ENCODE data around the gene RNF26.

RNF26 gene

DNA sequence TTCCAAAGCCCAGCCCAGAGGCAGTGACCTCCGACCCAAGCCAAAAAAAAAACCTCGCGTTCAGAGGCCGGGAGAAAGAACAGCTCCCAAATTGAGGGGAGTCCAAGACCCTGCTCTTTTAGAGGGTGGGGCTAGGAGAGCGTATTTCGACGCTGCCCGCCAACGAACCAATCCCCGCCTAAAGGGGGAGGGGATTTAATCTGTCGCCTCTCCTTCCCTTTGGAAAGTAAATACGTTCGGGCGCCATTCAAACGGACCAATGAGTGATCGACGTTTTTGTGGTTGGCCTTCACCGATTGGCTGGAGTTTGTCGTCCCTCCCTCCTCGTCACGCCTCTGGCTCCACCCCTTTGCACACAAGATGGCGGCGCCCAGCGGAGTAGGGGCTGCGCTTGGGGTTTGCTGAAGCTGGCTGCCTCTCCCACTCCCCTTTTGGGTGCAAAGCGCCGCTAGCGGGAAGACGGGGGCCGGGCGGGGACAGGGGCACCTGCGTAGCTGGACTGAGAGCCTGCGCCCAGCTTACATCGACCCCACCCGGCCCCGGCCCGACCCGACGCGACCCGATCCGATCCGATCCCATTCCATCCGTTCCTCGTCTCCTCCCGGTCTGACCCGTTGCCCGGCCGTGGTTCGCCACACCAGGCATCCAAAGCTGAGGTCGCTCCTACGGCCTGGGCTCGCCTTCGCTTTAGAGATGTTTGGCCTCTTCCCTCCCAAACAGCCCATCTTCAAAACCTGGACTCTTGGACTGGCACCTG is at the start of gene RNF26:
Gene RNF26, plus strand, starts transcription at position 354 of the 757 bp plus-strand sequence. CDS start 596 bp downstream, outside the sequence.
- Mint-ChIP-seq H3K36me3 (ENCODE audit: low read depth) (peaks cover 7% of the 10 kb centered on the region), H3K27me3 (peaks cover 16% of the 10 kb centered on the region), H3K4me1 (peaks cover 26% of the 10 kb centered on the region), H3K27ac (peak within 1 kb of the TSS; percentile 94), H3K9me3 (no peaks in the 10 kb centered on the region), H3K4me3 (peak within 1 kb of the TSS; percentile 96)
- ATAC-seq: peak; percentile 92
- peak; percentile 92 for DNase-seq

DNA sequence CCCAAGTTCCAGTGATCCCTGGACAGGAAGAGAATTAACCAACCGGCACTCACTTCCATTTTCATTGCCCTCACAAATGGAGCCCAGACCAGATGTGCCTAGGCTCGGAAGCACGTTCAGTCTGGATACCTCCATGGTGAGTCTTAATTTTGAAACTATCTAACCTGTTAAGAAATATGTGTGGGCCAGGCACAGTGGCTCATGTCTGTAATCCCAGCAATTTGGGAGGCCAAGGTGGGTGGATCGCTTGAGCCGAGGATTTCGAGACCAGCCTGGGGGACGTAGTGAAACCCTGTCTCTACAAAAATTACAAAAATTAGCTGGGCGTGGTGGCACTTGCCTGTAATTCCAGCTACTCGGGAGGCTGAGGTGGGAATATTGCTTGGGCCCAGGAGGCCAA is 48.9 kb upstream of the RNF26 start:
- no peak for DNase-seq
- ATAC-seq: no peak
- Mint-ChIP-seq H3K27ac (no peak overlapping the region), H3K36me3 (ENCODE audit: low read depth) (peaks cover 30% of the 10 kb centered on the region), H3K4me3 (no peak overlapping the region), H3K9me3 (no peaks in the 10 kb centered on the region), H3K27me3 (no peaks in the 10 kb centered on the region), H3K4me1 (peaks cover 13% of the 10 kb centered on the region)

GRCh38 chr11:119288219-119288618 is 46.1 kb upstream of the RNF26 start:
- Mint-ChIP-seq H3K9me3 (no peaks in the 10 kb centered on the region), H3K27ac (no peak overlapping the region), H3K4me1 (peaks cover 7% of the 10 kb centered on the region), H3K27me3 (no peaks in the 10 kb centered on the region), H3K36me3 (ENCODE audit: low read depth) (peaks cover 35% of the 10 kb centered on the region), H3K4me3 (no peak overlapping the region)
- no peak for DNase-seq
- no peak for ATAC-seq

- Mint-ChIP-seq H3K9me3 (no peaks in the 10 kb centered on the region), H3K36me3 (ENCODE audit: low read depth) (peaks cover 24% of the 10 kb centered on the region)
- ATAC-seq: no peak
These were observed 43.3 kb upstream of the RNF26 start for GRCh38 chr11:119290894-119291497.

DNA sequence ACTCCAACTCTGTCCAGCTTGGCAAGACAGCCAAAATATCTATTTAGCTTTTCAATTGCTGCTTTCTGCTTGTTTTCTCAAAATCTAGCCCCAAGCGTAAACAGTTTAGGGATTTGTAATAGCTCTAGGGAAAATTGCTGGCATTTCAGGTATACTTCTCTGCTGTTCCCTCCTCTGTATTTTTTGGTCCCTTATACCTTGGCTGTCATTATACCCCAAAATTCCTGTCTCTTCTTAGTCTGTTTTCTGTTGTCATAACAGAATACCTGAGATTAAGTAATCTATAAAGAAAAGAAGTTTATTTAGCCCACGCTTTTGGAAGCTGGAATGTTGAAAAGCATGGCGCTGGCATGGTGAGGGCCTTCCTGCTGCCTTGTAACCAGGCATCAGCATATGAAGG is 40.9 kb upstream of the RNF26 start:
- H3K27ac Mint-ChIP-seq: no peak overlapping the region
- ATAC-seq: no peak
- no peak overlapping the region for H3K4me3 Mint-ChIP-seq
- H3K9me3 Mint-ChIP-seq: no peaks in the 10 kb centered on the region
- DNase-seq: no peak
- H3K4me1 Mint-ChIP-seq: no peaks in the 10 kb centered on the region
- peaks cover 23% of the 10 kb centered on the region for H3K36me3 Mint-ChIP-seq (ENCODE audit: low read depth)
- no peaks in the 10 kb centered on the region for H3K27me3 Mint-ChIP-seq

More at GRCh38 chr11:119290894-119291497, 43.3 kb upstream of the RNF26 start:
- DNase-seq: no peak
- no peak overlapping the region for H3K4me3 Mint-ChIP-seq
- H3K27ac Mint-ChIP-seq: no peak overlapping the region
- no peaks in the 10 kb centered on the region for H3K27me3 Mint-ChIP-seq
- no peaks in the 10 kb centered on the region for H3K4me1 Mint-ChIP-seq

DNA sequence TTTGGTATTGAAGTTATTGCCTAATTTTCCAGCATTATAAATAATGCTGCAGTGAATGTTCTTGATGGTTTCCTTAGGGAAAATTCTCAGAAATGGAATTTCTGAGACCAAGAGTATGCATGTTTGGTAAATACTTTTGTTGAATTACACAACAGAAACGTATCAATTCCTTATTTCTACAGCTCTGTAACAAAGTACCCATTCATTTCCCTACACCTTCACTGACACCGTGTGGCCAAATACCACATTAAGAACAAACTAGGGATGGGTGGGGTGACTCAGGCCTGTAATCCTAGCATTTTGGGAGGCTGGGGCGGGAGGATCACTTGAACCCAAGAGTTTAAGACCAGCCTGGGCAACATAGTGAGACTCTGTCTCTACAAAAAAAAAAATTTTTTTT is 39.1 kb upstream of the RNF26 start:
- Mint-ChIP-seq H3K4me1 (no peaks in the 10 kb centered on the region), H3K27ac (no peak overlapping the region), H3K27me3 (no peaks in the 10 kb centered on the region), H3K9me3 (no peaks in the 10 kb centered on the region), H3K4me3 (no peak overlapping the region), H3K36me3 (ENCODE audit: low read depth) (peaks cover 26% of the 10 kb centered on the region)
- no peak for ATAC-seq
- DNase-seq: no peak

DNA sequence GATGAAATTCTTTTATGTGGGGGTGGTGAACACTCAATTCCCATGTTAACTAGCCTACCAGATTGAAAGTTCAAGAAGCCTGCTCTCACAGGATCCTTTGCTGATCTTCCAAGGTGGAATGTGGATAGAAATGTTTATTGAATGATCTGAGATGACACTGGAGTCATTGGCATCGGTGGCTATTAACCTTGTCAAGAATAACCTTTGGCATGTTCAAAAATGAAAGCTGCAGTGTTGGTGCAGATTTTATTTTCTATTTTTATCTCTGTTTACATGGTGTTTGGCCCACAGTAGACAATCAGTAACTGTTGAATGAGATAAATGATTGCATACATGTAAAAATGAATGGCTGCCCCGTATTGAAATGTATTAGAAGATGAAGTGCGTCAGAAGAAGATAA is 36.4 kb upstream of the RNF26 start:
- Mint-ChIP-seq H3K27me3 (no peaks in the 10 kb centered on the region), H3K9me3 (no peaks in the 10 kb centered on the region), H3K4me1 (no peaks in the 10 kb centered on the region), H3K36me3 (ENCODE audit: low read depth) (peaks cover 31% of the 10 kb centered on the region), H3K27ac (no peak overlapping the region), H3K4me3 (no peak overlapping the region)
- DNase-seq (no peak), ATAC-seq (no peak)

DNA sequence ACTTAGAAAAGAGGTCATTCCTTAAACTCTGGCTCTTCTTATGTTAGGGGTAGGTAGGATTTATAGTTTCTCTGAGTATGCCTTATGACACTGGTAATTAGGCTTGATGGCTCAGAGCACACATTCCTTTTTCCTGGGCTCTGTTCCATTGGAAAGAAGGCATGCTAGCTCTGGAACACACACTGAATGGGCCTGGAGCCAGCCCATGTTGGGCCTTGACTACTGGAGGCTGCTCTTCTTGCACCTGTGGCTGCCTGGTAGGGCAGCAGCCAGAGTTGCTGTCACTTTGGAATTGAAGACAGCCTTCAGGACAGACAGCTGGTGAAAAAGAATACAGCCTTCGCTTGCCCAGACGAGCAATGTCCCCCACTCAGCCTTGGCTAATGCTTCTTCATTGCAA is 35.6 kb upstream of the RNF26 start:
- DNase-seq (no peak), ATAC-seq (no peak)
- H3K27ac Mint-ChIP-seq: no peak overlapping the region
- H3K36me3 Mint-ChIP-seq (ENCODE audit: low read depth): peaks cover 36% of the 10 kb centered on the region
- no peaks in the 10 kb centered on the region for H3K9me3 Mint-ChIP-seq
- no peak overlapping the region for H3K4me3 Mint-ChIP-seq
- no peaks in the 10 kb centered on the region for H3K4me1 Mint-ChIP-seq
- H3K27me3 Mint-ChIP-seq: no peaks in the 10 kb centered on the region

- no peaks in the 10 kb centered on the region for H3K4me1 Mint-ChIP-seq
- DNase-seq: no peak
- no peaks in the 10 kb centered on the region for H3K27me3 Mint-ChIP-seq
- no peak overlapping the region for H3K27ac Mint-ChIP-seq
- H3K36me3 Mint-ChIP-seq (ENCODE audit: low read depth): peaks cover 43% of the 10 kb centered on the region
- no peak overlapping the region for H3K4me3 Mint-ChIP-seq
- ATAC-seq: no peak
- no peaks in the 10 kb centered on the region for H3K9me3 Mint-ChIP-seq
These were observed 34.9 kb upstream of the RNF26 start for GRCh38 chr11:119299416-119299815.

GRCh38 chr11:119300198-119300964 is 33.9 kb upstream of the RNF26 start:
- peaks cover 7% of the 10 kb centered on the region for H3K4me1 Mint-ChIP-seq
- ATAC-seq (no peak), DNase-seq (no peak)
- no peak overlapping the region for H3K4me3 Mint-ChIP-seq
- no peaks in the 10 kb centered on the region for H3K9me3 Mint-ChIP-seq
- no peak overlapping the region for H3K27ac Mint-ChIP-seq
- peaks cover 46% of the 10 kb centered on the region for H3K36me3 Mint-ChIP-seq (ENCODE audit: low read depth)
- no peaks in the 10 kb centered on the region for H3K27me3 Mint-ChIP-seq

GRCh38 chr11:119303227-119303718 is 31.1 kb upstream of the RNF26 start:
- Mint-ChIP-seq H3K36me3 (ENCODE audit: low read depth) (peaks cover 41% of the 10 kb centered on the region), H3K4me3 (no peak overlapping the region), H3K9me3 (no peaks in the 10 kb centered on the region), H3K27ac (no peak overlapping the region), H3K27me3 (no peaks in the 10 kb centered on the region), H3K4me1 (peaks cover 29% of the 10 kb centered on the region)
- DNase-seq: no peak
- no peak for ATAC-seq

GRCh38 chr11:119305556-119306372 is 28.6 kb upstream of the RNF26 start:
- DNase-seq (no peak), ATAC-seq (peak; percentile 31)
- Mint-ChIP-seq H3K4me3 (peak overlapping the region; percentile 57), H3K27ac (peak overlapping the region; percentile 97), H3K27me3 (no peaks in the 10 kb centered on the region), H3K9me3 (no peaks in the 10 kb centered on the region), H3K4me1 (peaks cover 29% of the 10 kb centered on the region), H3K36me3 (ENCODE audit: low read depth) (peaks cover 32% of the 10 kb centered on the region)

- peak; percentile 89 for ATAC-seq
- H3K9me3 Mint-ChIP-seq: no peaks in the 10 kb centered on the region
- peak; percentile 33 for DNase-seq
- H3K27ac Mint-ChIP-seq: peak overlapping the region; percentile 97
- no peaks in the 10 kb centered on the region for H3K27me3 Mint-ChIP-seq
- peaks cover 29% of the 10 kb centered on the region for H3K4me1 Mint-ChIP-seq
- H3K4me3 Mint-ChIP-seq: peak overlapping the region; percentile 57
- peaks cover 28% of the 10 kb centered on the region for H3K36me3 Mint-ChIP-seq (ENCODE audit: low read depth)
These were observed 27.9 kb upstream of the RNF26 start for GRCh38 chr11:119306373-119306890.

- Mint-ChIP-seq H3K4me1 (peaks cover 29% of the 10 kb centered on the region), H3K36me3 (ENCODE audit: low read depth) (peaks cover 23% of the 10 kb centered on the region), H3K27me3 (no peaks in the 10 kb centered on the region), H3K4me3 (no peak overlapping the region), H3K9me3 (no peaks in the 10 kb centered on the region), H3K27ac (peak overlapping the region; percentile 97)
- DNase-seq (no peak), ATAC-seq (no peak)
These were observed 27.1 kb upstream of the RNF26 start for GRCh38 chr11:119307219-119307618.
